Activated naive CD8-positive, alpha-beta T cell treated with anti-CD3 and anti-CD28 coated beads, Interleukin-2, amount 10 ng/mL, durations not matched to agents 7 days and 5 days (primary cell): ENCODE data around the gene TOPAZ1. TPM values are rescaled to one million over a fixed set of nuclear protein-coding genes. Genes with fewer than 3 reads are reported as not detected.

Experiments
- ATAC-seq: fragments of 150-1000 bp; cut with Tn5 transposase; one replicate; pipeline ENCODE4 v1.10.0; 2021; ENCODE audit warnings: low read depth, moderate library complexity
- POLR2A ChIA-PET: fragments of 350-600 bp; sonication (Branson Sonifier 250); formaldehyde crosslinking; loops from one replicate; lab custom pipeline; 2021; ENCODE audit warnings: antibody characterized with exemption; lab: Charles Lee
- DNase-seq: peaks from one replicate; pipeline ENCODE4 v3.0.0; 2021
- H3K27ac Mint-ChIP-seq: one replicate; pipeline ENCODE4 v1.8.0; 2022; ENCODE audit warnings: mild to moderate bottlenecking, mixed read lengths
- H3K27me3 Mint-ChIP-seq: one replicate; pipeline ENCODE4 v1.8.0; 2022; ENCODE audit warnings: mild to moderate bottlenecking, moderate library complexity, mixed read lengths
- H3K36me3 Mint-ChIP-seq: one replicate; pipeline ENCODE4 v1.8.0; 2021; ENCODE audit warnings: mild to moderate bottlenecking, mixed read lengths
- H3K4me1 Mint-ChIP-seq: one replicate; pipeline ENCODE4 v1.8.0; 2021; ENCODE audit warnings: mixed read lengths
- H3K4me3 Mint-ChIP-seq: one replicate; pipeline ENCODE4 v1.8.0; 2022; ENCODE audit warnings: mild to moderate bottlenecking, moderate library complexity, mixed read lengths
- H3K9me3 Mint-ChIP-seq: one replicate; pipeline ENCODE4 v1.8.0; 2021; ENCODE audit warnings: mixed read lengths
- total RNA-seq, 2 experiments: library from RNA; stranded (reverse); gene quantifications; one replicate each; pipeline ENCODE4 v1.2.3, GENCODE V29; 2021

TOPAZ1 gene
- total RNA-seq, 2 experiments from 2014 or later = not detected

DNA sequence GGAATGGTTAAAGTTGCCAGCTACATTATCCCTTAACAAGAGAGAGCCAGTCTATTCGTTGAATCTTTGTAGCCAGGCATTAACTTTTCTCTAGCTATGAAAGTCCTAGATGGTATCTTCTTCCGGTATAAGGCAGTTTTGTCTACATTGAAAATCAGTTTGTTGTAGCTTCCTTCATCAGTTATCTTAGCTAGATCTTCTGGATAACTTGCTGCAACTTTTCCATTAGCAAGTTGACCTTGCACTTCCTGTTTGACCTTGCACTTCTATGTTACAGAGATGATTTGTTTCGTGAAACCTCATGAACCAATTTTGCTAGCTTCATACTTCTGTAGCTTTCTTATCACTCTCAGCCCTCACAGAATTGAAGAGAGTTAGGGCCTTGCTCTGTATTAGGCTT is 24.1 kb downstream of the TOPAZ1 start:
- Mint-ChIP-seq H3K4me1 (peaks cover 6% of the 10 kb centered on the region), H3K36me3 (no peaks in the 10 kb centered on the region), H3K9me3 (peaks cover 5% of the 10 kb centered on the region), H3K27me3 (peaks cover 18% of the 10 kb centered on the region), H3K4me3 (no peak overlapping the region), H3K27ac (no peak overlapping the region)
- ATAC-seq = no peak
- POLR2A ChIA-PET = no interaction called here
- no peak for DNase-seq

DNA sequence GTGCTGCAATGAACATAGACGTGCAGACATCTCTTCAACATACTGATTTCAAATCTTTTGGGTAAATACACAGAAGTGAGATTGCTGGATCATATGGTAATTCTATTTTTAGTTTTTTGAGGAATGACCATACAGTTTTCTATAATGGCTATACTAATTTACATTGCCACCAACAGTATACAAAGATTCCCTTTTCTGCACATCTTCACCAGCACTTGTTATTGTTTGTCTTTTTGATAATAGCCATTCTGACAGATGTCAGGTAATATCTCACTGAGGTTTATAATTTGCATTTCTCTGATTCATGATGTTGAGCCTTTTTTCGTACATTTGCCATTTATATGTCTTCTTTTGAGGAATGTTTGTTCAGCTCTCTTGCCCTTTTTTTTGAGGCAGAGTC is 30.5 kb downstream of the TOPAZ1 start:
- no peak for ATAC-seq
- no peak overlapping the region for H3K4me3 Mint-ChIP-seq
- H3K36me3 Mint-ChIP-seq = no peaks in the 10 kb centered on the region
- POLR2A ChIA-PET = no interaction called here
- peaks cover 5% of the 10 kb centered on the region for H3K9me3 Mint-ChIP-seq
- no peaks in the 10 kb centered on the region for H3K4me1 Mint-ChIP-seq
- no peak for DNase-seq
- H3K27me3 Mint-ChIP-seq = peaks cover 6% of the 10 kb centered on the region
- H3K27ac Mint-ChIP-seq = no peak overlapping the region

GRCh38 chr3:44277925-44278324 is 36.2 kb downstream of the TOPAZ1 start:
- Mint-ChIP-seq H3K9me3 (peaks cover 4% of the 10 kb centered on the region), H3K4me1 (no peaks in the 10 kb centered on the region), H3K27ac (no peak overlapping the region), H3K4me3 (no peak overlapping the region), H3K36me3 (no peaks in the 10 kb centered on the region), H3K27me3 (peaks cover 22% of the 10 kb centered on the region)
- no peak for ATAC-seq
- DNase-seq = no peak
- POLR2A ChIA-PET = no interaction called here

DNA sequence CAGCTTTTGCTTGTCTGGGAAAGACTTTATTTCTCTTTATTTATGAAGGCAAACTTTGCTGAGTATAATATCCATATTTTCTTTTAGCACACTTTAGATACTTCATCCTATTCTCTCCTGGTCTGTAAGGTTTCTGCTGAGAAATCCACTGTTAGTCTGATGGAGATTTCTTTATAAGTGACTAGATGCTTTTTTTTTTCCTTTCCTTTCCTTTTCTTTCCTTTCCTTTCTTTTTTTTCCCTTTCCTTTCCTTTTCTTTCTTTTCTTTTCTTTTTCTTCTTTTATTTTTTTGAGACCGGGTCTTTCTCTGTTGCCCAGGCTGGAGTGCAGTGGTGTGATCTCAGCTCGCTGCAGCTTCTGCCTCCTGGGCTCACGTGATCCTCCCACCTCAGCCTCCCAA is 38.4 kb downstream of the TOPAZ1 start:
- H3K4me3 Mint-ChIP-seq = no peak overlapping the region

DNA sequence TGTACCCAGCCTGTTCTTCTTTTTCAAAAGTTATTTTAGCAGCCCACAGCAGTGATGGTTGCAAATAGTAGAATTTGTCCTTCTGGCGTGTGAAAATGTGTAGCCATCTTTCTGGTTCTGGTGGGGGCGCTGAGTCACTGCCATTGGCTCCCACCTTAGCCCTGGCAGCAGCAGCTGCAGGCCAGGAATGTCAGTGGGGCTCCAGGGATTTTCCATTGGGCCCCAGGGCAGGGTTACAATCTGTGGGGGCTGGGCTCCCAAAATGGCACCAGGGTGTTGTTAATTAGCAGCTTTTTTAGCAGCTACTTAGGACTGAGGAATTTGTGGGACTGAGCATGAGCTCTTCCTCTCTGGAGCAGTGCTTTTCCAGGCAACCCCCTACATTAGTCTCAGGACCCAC is 38.9 kb downstream of the TOPAZ1 start:
- no peak for ATAC-seq
- H3K36me3 Mint-ChIP-seq = no peaks in the 10 kb centered on the region
- peaks cover 22% of the 10 kb centered on the region for H3K27me3 Mint-ChIP-seq
- peaks cover 1% of the 10 kb centered on the region for H3K9me3 Mint-ChIP-seq
- no peak overlapping the region for H3K27ac Mint-ChIP-seq
- DNase-seq = no peak
- no peaks in the 10 kb centered on the region for H3K4me1 Mint-ChIP-seq
- no peak overlapping the region for H3K4me3 Mint-ChIP-seq
- POLR2A ChIA-PET = no interaction called here

More for the DNA sequence above, 38.4 kb downstream of the TOPAZ1 start:
- H3K27me3 Mint-ChIP-seq = peaks cover 22% of the 10 kb centered on the region
- H3K4me1 Mint-ChIP-seq = no peaks in the 10 kb centered on the region
- no peak overlapping the region for H3K27ac Mint-ChIP-seq
- ATAC-seq = no peak
- POLR2A ChIA-PET = no interaction called here
- peaks cover 4% of the 10 kb centered on the region for H3K9me3 Mint-ChIP-seq
- no peak for DNase-seq
- H3K36me3 Mint-ChIP-seq = no peaks in the 10 kb centered on the region

DNA sequence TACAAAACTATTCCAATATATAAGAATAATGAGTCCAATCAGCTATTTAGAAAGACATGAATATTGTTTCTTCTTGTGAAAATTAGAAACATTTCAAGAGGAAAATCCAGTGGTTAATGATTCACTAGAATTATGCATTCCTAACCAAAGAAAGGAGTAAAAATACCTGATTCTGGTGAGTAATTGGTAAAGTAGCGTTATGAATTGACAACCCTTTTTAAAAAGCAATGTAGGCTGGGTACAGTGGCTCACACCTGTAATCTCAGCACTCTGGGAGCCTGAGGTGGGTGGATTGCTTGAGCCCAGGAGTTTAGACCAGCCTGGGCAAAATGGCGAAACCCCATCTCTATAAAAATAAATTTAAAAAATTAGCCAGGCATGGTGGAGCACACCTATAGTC is 43.3 kb downstream of the TOPAZ1 start:
- Mint-ChIP-seq H3K27me3 (peaks cover 13% of the 10 kb centered on the region), H3K9me3 (no peaks in the 10 kb centered on the region), H3K4me1 (no peaks in the 10 kb centered on the region), H3K27ac (no peak overlapping the region), H3K4me3 (no peak overlapping the region), H3K36me3 (no peaks in the 10 kb centered on the region)
- DNase-seq (no peak), ATAC-seq (no peak)
- POLR2A ChIA-PET = no interaction called here

DNA sequence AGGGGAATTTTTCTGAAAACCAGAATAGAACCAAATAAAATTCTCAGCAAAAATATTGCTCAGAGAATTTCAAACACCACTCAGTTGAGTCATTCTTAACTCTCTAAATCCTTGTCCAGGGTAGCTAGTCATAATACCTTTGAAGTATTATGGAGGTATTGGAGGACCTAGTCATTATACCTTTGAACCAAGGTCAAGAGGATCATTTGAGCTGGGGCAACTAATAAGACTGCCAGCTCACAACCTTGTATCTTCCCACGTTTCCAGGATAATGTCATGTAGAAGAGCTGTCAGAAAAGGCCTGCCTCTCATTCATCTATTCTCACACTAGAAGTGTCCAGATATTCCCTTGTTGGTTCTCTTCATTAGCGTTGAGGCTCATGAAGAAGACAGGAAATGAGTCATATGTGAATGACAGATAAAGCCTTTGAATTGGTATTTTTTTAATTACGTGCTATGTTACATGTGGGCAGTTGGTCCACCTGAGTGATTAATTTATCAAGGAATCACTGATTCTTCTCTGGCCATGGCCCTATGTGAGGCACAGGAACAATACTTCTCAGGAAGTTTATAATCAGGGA is 48.3 kb downstream of the TOPAZ1 start:
- POLR2A ChIA-PET = no interaction called here
- H3K27ac Mint-ChIP-seq = no peak overlapping the region
- H3K4me3 Mint-ChIP-seq = no peak overlapping the region
- H3K27me3 Mint-ChIP-seq = peaks cover 8% of the 10 kb centered on the region
- no peaks in the 10 kb centered on the region for H3K36me3 Mint-ChIP-seq
- DNase-seq = no peak
- no peaks in the 10 kb centered on the region for H3K9me3 Mint-ChIP-seq
- ATAC-seq = no peak
- no peaks in the 10 kb centered on the region for H3K4me1 Mint-ChIP-seq

DNA sequence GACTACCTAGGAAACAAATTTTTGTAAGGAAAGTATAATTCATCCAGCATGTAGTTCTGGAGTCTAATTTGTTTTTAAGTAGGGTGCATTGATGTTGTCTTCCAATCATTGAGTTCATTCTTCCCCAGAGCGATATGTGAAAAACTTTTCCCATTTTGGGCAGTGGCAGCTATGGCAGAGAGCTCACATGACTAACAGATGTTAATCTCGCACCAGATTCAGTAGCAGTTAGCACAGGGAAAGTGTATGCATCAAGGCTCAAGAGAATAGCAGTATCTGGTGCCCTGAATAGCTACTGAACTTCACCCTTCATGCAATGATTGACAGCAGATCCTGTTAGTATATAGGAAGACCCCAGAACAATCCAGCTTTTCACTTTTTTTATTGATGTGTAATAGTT is 50.6 kb downstream of the TOPAZ1 start:
- Mint-ChIP-seq H3K4me1 (no peaks in the 10 kb centered on the region), H3K9me3 (no peaks in the 10 kb centered on the region), H3K36me3 (no peaks in the 10 kb centered on the region), H3K27me3 (peaks cover 20% of the 10 kb centered on the region), H3K4me3 (no peak overlapping the region), H3K27ac (no peak overlapping the region)
- DNase-seq (no peak), ATAC-seq (no peak)
- POLR2A ChIA-PET = no interaction called here

GRCh38 chr3:44292947-44293346 is 51.3 kb downstream of the TOPAZ1 start:
- ATAC-seq (no peak), DNase-seq (no peak)
- Mint-ChIP-seq H3K9me3 (no peaks in the 10 kb centered on the region), H3K4me3 (no peak overlapping the region), H3K27ac (no peak overlapping the region), H3K27me3 (peaks cover 25% of the 10 kb centered on the region), H3K36me3 (no peaks in the 10 kb centered on the region), H3K4me1 (no peaks in the 10 kb centered on the region)
- POLR2A ChIA-PET = no interaction called here

GRCh38 chr3:44297255-44297654 is 55.6 kb downstream of the TOPAZ1 start:
- DNase-seq (no peak), ATAC-seq (no peak)
- Mint-ChIP-seq H3K36me3 (no peaks in the 10 kb centered on the region), H3K27ac (no peak overlapping the region), H3K4me3 (no peak overlapping the region), H3K27me3 (peaks cover 21% of the 10 kb centered on the region), H3K9me3 (no peaks in the 10 kb centered on the region), H3K4me1 (no peaks in the 10 kb centered on the region)
- POLR2A ChIA-PET = no interaction called here

DNA sequence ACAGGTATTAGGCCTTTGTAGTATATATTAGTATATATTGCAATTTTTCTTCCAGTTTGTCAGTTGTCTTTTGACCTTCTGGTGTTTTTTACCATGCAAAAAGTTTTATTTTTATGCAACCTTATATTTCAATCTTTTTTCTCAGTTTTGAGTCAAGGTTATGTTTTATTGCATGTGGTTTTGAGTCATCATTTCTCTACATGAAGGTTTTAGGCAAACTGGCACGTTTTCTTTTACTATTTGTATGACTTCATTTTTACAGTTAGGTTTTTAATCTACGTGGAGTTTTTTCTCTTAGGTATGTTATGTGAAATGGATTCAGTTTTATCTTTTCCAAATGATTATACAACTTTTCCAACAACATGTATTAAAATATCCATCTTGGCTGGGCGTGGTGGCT is 60.1 kb downstream of the TOPAZ1 start:
- Mint-ChIP-seq H3K27me3 (peaks cover 28% of the 10 kb centered on the region), H3K36me3 (no peaks in the 10 kb centered on the region), H3K9me3 (no peaks in the 10 kb centered on the region), H3K4me1 (no peaks in the 10 kb centered on the region), H3K4me3 (no peak overlapping the region), H3K27ac (no peak overlapping the region)
- POLR2A ChIA-PET = no interaction called here
- DNase-seq (no peak), ATAC-seq (no peak)

- POLR2A ChIA-PET = no interaction called here
- ATAC-seq (no peak), DNase-seq (no peak)
- Mint-ChIP-seq H3K36me3 (no peaks in the 10 kb centered on the region), H3K9me3 (no peaks in the 10 kb centered on the region), H3K4me1 (no peaks in the 10 kb centered on the region), H3K27me3 (peaks cover 11% of the 10 kb centered on the region), H3K27ac (no peak overlapping the region), H3K4me3 (no peak overlapping the region)
These were observed 67.8 kb downstream of the TOPAZ1 start for GRCh38 chr3:44309500-44309899.

GRCh38 chr3:44318891-44319311 is 77.2 kb downstream of the TOPAZ1 start:
- Mint-ChIP-seq H3K4me3 (no peak overlapping the region), H3K36me3 (no peaks in the 10 kb centered on the region), H3K27me3 (peaks cover 16% of the 10 kb centered on the region), H3K27ac (no peak overlapping the region), H3K4me1 (peaks cover 3% of the 10 kb centered on the region), H3K9me3 (no peaks in the 10 kb centered on the region)
- ATAC-seq (no peak), DNase-seq (no peak)
- POLR2A ChIA-PET = no interaction called here

DNA sequence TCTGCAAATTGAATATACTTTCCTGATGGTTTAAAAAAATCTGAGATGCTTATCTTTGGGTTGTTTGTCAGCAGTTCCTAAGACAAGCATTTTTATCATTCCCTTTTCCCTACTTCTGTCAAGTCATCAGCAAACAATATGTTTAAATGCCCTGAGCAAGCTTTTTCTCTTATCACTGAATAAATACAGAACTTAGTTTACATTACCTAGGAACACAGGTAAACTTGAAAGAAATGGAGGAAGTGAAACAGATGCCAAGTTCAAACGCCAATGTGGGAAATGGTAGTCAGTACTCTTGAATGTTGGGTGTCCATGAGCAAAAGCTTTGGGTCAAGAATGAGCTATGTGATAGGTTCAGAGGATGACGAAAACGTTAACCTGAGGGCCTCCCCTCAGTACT is 79.6 kb downstream of the TOPAZ1 start:
- Mint-ChIP-seq H3K36me3 (no peaks in the 10 kb centered on the region), H3K27ac (no peak overlapping the region), H3K9me3 (no peaks in the 10 kb centered on the region), H3K4me3 (no peak overlapping the region), H3K27me3 (peaks cover 25% of the 10 kb centered on the region), H3K4me1 (peaks cover 3% of the 10 kb centered on the region)
- POLR2A ChIA-PET = no interaction called here
- DNase-seq = no peak
- ATAC-seq = no peak
